SU-DHL-6 (cell line): ENCODE data around the gene SLC2A3.

Experiments
- EZH2phosphoT487 ChIP-seq: fragments of 200-600 bp; sonication (generic), shearing (Covaris generic); conservative IDR thresholded peaks from 2 replicates; pipeline ENCODE4 v1.6.1; 2018; ENCODE audit warnings: mild to moderate bottlenecking, antibody characterized with exemption, low read length, moderate library complexity, mixed read lengths
- TF ChIP-seq, protein P1 (sequence below): fragments of 200-600 bp; sonication (generic); IDR thresholded peaks from one replicate; pipeline ENCODE4 v1.5.1; 2017; ENCODE audit warnings: antibody characterized with exemption, mild to moderate bottlenecking, low read length, moderate library complexity; ENCODE audit not compliant: insufficient read depth, poor library complexity, severe bottlenecking

DNA sequence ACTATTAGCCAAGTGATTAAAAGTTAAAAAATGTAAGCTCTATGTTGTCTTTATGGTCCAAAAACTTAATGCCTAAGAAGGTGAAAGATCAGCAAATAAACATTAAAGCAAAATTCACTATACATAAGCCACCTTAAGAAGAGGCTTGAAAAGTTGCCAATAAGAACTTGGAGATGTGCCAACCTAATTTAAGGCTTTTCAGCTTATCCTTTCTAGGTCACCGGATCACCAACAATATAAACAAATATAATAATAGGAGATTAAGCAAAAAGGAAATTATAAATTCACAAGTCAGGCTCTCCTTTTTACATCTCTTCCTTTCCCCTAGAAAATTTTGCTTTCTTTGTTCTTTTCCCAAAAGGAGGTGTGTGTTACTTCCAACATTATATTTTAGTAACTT, 30.9 kb downstream of the SLC2A3 start:
- TF ChIP-seq, protein P1, sequence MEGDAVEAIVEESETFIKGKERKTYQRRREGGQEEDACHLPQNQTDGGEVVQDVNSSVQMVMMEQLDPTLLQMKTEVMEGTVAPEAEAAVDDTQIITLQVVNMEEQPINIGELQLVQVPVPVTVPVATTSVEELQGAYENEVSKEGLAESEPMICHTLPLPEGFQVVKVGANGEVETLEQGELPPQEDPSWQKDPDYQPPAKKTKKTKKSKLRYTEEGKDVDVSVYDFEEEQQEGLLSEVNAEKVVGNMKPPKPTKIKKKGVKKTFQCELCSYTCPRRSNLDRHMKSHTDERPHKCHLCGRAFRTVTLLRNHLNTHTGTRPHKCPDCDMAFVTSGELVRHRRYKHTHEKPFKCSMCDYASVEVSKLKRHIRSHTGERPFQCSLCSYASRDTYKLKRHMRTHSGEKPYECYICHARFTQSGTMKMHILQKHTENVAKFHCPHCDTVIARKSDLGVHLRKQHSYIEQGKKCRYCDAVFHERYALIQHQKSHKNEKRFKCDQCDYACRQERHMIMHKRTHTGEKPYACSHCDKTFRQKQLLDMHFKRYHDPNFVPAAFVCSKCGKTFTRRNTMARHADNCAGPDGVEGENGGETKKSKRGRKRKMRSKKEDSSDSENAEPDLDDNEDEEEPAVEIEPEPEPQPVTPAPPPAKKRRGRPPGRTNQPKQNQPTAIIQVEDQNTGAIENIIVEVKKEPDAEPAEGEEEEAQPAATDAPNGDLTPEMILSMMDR = no peak
- TF ChIP-seq EZH2phosphoT487 = no peak
